ENCODE data around the gene PRDM2.

The PRDM2 gene

DNA sequence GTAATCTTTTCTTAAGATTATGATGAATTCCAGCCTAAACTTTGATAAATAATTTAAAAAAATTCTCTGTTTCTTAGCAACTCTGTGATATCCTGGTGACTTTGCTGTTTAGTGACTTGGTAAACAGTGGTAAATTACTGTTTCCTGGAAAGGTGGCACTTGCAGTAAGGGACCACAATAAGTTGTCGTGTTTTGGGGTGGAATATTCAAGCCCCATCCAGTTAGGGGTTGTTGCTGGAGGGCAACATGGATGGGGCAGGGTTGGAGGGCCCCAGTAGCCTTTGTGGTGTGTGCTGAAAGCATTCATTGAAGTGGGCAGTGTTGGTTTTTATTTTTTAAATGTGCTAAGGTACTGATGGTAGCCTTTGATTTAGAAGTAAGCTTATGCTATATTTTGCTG lies 30.3 kb downstream of the PRDM2 start:
- POLR2A ChIA-PET: interaction anchor here (2.0 kb wide), 1 partner anchor 19 kb away, joined by 6 read pairs; no protein-coding TSS in a partner anchor
- no peaks in the 10 kb centered on the region for H3K36me3 ChIP-seq (ENCODE audit: control insufficient read depth in 2 of 2, insufficient read depth in 1 of 2, low read length in 2 of 2)
- peaks cover 8% of the 10 kb centered on the region; the same call in 1 of the 2 replicates for H3K4me1 ChIP-seq (ENCODE audit: control insufficient read depth, insufficient read depth, low read length)
- no peak overlapping the region for H3K4me3 ChIP-seq (ENCODE audit: low read depth, low read length)
- no peaks in the 10 kb centered on the region for H3K9me3 ChIP-seq (ENCODE audit: control insufficient read depth, insufficient read depth, low read depth, low read length)
- no peak overlapping the region for H3K27ac ChIP-seq (ENCODE audit: extremely low read depth, low read depth, low read length)
- CTCF ChIA-PET: interaction anchor here (0.6 to 3.0 kb wide), 4 partner anchors 15 to 1439 kb away, joined by 3 to 8 read pairs (median 4); no protein-coding TSS in a partner anchor
- TF ChIP-seq ZFP3 (tag by site-specific recombination; IDR thresholded peaks at IDR 0.05; ENCODE audit: low read depth) (no peak), ZNF629 (tag by site-specific recombination; IDR thresholded peaks at IDR 0.05) (no peak), ZBTB48 (tag by site-specific recombination; IDR thresholded peaks at IDR 0.05) (peak; percentile 55), ZNF560 (tag by site-specific recombination; IDR thresholded peaks at IDR 0.05; ENCODE audit: borderline replicate concordance) (no peak)
- TF ChIP-seq, protein P1, sequence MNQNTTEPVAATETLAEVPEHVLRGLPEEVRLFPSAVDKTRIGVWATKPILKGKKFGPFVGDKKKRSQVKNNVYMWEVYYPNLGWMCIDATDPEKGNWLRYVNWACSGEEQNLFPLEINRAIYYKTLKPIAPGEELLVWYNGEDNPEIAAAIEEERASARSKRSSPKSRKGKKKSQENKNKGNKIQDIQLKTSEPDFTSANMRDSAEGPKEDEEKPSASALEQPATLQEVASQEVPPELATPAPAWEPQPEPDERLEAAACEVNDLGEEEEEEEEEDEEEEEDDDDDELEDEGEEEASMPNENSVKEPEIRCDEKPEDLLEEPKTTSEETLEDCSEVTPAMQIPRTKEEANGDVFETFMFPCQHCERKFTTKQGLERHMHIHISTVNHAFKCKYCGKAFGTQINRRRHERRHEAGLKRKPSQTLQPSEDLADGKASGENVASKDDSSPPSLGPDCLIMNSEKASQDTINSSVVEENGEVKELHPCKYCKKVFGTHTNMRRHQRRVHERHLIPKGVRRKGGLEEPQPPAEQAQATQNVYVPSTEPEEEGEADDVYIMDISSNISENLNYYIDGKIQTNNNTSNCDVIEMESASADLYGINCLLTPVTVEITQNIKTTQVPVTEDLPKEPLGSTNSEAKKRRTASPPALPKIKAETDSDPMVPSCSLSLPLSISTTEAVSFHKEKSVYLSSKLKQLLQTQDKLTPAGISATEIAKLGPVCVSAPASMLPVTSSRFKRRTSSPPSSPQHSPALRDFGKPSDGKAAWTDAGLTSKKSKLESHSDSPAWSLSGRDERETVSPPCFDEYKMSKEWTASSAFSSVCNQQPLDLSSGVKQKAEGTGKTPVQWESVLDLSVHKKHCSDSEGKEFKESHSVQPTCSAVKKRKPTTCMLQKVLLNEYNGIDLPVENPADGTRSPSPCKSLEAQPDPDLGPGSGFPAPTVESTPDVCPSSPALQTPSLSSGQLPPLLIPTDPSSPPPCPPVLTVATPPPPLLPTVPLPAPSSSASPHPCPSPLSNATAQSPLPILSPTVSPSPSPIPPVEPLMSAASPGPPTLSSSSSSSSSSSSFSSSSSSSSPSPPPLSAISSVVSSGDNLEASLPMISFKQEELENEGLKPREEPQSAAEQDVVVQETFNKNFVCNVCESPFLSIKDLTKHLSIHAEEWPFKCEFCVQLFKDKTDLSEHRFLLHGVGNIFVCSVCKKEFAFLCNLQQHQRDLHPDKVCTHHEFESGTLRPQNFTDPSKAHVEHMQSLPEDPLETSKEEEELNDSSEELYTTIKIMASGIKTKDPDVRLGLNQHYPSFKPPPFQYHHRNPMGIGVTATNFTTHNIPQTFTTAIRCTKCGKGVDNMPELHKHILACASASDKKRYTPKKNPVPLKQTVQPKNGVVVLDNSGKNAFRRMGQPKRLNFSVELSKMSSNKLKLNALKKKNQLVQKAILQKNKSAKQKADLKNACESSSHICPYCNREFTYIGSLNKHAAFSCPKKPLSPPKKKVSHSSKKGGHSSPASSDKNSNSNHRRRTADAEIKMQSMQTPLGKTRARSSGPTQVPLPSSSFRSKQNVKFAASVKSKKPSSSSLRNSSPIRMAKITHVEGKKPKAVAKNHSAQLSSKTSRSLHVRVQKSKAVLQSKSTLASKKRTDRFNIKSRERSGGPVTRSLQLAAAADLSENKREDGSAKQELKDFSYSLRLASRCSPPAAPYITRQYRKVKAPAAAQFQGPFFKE (tag by site-specific recombination; IDR thresholded peaks at IDR 0.05; ENCODE audit: borderline replicate concordance): no peak
- TF ChIP-seq, protein P2, sequence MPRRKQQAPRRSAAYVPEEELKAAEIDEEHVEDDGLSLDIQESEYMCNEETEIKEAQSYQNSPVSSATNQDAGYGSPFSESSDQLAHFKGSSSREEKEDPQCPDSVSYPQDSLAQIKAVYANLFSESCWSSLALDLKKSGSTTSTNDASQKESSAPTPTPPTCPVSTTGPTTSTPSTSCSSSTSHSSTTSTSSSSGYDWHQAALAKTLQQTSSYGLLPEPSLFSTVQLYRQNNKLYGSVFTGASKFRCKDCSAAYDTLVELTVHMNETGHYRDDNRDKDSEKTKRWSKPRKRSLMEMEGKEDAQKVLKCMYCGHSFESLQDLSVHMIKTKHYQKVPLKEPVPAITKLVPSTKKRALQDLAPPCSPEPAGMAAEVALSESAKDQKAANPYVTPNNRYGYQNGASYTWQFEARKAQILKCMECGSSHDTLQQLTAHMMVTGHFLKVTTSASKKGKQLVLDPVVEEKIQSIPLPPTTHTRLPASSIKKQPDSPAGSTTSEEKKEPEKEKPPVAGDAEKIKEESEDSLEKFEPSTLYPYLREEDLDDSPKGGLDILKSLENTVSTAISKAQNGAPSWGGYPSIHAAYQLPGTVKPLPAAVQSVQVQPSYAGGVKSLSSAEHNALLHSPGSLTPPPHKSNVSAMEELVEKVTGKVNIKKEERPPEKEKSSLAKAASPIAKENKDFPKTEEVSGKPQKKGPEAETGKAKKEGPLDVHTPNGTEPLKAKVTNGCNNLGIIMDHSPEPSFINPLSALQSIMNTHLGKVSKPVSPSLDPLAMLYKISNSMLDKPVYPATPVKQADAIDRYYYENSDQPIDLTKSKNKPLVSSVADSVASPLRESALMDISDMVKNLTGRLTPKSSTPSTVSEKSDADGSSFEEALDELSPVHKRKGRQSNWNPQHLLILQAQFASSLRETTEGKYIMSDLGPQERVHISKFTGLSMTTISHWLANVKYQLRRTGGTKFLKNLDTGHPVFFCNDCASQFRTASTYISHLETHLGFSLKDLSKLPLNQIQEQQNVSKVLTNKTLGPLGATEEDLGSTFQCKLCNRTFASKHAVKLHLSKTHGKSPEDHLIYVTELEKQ (tag by site-specific recombination; IDR thresholded peaks at IDR 0.05; ENCODE audit: borderline replicate concordance): no peak
- TF ChIP-seq, protein P3, sequence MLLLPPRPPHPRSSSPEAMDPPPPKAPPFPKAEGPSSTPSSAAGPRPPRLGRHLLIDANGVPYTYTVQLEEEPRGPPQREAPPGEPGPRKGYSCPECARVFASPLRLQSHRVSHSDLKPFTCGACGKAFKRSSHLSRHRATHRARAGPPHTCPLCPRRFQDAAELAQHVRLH (tag by site-specific recombination; IDR thresholded peaks at IDR 0.05): no peak

DNA sequence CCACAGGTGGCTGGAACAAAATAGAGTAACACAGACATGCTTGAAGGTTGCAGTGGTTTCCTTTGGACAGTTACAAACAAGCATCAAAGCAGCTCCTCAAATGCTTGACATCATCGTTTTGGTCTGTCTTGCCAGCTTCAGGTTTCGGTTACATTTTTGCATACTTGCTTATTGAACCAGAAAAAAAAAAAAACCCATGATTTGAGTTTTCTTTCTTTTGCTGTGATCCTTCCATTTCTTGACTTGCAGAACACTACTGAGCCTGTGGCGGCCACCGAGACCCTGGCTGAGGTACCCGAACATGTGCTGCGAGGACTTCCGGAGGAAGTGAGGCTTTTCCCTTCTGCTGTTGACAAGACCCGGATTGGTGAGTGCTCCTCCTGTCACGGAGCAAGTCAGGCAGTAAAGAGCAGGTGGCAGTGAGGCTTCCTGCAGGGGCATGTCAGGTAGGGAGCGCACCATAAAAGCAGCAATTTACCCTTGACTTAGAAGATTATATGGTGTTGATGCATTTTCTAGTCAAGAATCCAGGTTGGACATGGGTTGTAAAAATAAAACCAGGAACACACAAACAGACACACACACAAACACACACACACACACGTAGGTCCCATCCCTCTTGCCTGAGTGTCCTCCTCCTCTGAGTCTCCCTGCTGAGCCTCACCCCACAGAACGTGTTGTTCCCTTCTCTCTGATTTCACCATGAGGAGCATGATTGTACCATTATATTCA lies 30.9 kb downstream of the PRDM2 start:
- H3K36me3 ChIP-seq (ENCODE audit: control insufficient read depth in 2 of 2, insufficient read depth in 1 of 2, low read length in 2 of 2): no peaks in the 10 kb centered on the region
- ChIA-PET CTCF (interaction anchor here (0.5 to 3.0 kb wide), 4 partner anchors 20 to 160 kb away, joined by 3 to 8 read pairs (median 3); no protein-coding TSS in a partner anchor), POLR2A (interaction anchor here (2.0 kb wide), 1 partner anchor 18 kb away, joined by 6 read pairs; no protein-coding TSS in a partner anchor)
- H3K27ac ChIP-seq (ENCODE audit: extremely low read depth, low read depth, low read length): no peak overlapping the region
- H3K9me3 ChIP-seq (ENCODE audit: control insufficient read depth, insufficient read depth, low read depth, low read length): no peaks in the 10 kb centered on the region
- H3K4me3 ChIP-seq (ENCODE audit: low read depth, low read length): no peak overlapping the region
- peaks cover 8% of the 10 kb centered on the region; the same call in 1 of the 2 replicates for H3K4me1 ChIP-seq (ENCODE audit: control insufficient read depth, insufficient read depth, low read length)
- no peak for TF ChIP-seq ZNF335 (tag by site-specific recombination; conservative IDR thresholded peaks at IDR 0.05)
- TF ChIP-seq ZBTB17 (tag by site-specific recombination; IDR thresholded peaks at IDR 0.05): no peak
- TF ChIP-seq, protein P4, sequence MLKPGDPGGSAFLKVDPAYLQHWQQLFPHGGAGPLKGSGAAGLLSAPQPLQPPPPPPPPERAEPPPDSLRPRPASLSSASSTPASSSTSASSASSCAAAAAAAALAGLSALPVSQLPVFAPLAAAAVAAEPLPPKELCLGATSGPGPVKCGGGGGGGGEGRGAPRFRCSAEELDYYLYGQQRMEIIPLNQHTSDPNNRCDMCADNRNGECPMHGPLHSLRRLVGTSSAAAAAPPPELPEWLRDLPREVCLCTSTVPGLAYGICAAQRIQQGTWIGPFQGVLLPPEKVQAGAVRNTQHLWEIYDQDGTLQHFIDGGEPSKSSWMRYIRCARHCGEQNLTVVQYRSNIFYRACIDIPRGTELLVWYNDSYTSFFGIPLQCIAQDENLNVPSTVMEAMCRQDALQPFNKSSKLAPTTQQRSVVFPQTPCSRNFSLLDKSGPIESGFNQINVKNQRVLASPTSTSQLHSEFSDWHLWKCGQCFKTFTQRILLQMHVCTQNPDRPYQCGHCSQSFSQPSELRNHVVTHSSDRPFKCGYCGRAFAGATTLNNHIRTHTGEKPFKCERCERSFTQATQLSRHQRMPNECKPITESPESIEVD (tag by site-specific recombination; IDR thresholded peaks at IDR 0.05): 0 out of 2 replicates have a peak, but pooled peaks have one; percentile 24
- TF ChIP-seq ZNF404 (tag by site-specific recombination; IDR thresholded peaks at IDR 0.05): no peak
- TF ChIP-seq YY2 (tag by site-specific recombination; IDR thresholded peaks at IDR 0.05): no peak
- no peak for TF ChIP-seq ZNF341 (tag by site-specific recombination; IDR thresholded peaks at IDR 0.05; ENCODE audit: low read depth)
- TF ChIP-seq, protein P5, sequence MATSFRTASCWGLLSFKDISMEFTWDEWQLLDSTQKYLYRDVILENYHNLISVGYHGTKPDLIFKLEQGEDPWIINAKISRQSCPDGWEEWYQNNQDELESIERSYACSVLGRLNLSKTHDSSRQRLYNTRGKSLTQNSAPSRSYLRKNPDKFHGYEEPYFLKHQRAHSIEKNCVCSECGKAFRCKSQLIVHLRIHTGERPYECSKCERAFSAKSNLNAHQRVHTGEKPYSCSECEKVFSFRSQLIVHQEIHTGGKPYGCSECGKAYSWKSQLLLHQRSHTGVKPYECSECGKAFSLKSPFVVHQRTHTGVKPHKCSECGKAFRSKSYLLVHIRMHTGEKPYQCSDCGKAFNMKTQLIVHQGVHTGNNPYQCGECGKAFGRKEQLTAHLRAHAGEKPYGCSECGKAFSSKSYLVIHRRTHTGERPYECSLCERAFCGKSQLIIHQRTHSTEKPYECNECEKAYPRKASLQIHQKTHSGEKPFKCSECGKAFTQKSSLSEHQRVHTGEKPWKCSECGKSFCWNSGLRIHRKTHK (tag by site-specific recombination; IDR thresholded peaks at IDR 0.05): no peak
- TF ChIP-seq ZBTB1 (tag by site-specific recombination; IDR thresholded peaks at IDR 0.05): no peak
- TF ChIP-seq ZNF184 (tag by site-specific recombination; IDR thresholded peaks at IDR 0.05): 0 out of 2 replicates have a peak, but pooled peaks have one; percentile 36
- no peak for TF ChIP-seq OVOL3 (tag by site-specific recombination; IDR thresholded peaks at IDR 0.05)
- TF ChIP-seq ZNF600 (tag by site-specific recombination; IDR thresholded peaks at IDR 0.05): peak; percentile 33; the same call in 1 of the 2 replicates

Data from HEK293 (cell line).